GM19395 (cell line): ENCODE measurements around the gene UIMC1.

Experiments used
- ATAC-seq: cut with Tn5 transposase; IDR thresholded peaks from one replicate; pipeline ENCODE4 v1.9.1; 2021; ENCODE audit warnings: mild to moderate bottlenecking, moderate library complexity; ENCODE audit not compliant: unreplicated experiment

UIMC1 gene

DNA sequence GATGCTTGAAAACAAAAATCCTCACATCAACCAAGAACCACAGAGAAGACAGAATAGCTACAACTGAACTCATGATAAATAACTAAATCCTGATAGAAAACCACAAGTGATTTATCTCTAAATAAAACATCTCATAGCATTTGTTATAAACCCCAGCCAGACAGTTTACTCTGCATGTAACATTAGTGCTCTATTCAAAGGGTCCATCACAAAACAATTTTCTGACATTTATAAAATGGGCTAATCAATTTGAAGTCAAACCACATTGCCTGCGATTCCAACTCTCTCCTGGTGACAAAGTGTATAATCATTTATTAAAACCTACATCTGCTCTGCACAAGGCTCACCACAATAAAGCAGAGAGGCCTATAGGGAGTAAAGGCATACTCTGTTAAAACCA, 49.8 kb downstream of the UIMC1 start:
- ATAC-seq, result no peak

DNA sequence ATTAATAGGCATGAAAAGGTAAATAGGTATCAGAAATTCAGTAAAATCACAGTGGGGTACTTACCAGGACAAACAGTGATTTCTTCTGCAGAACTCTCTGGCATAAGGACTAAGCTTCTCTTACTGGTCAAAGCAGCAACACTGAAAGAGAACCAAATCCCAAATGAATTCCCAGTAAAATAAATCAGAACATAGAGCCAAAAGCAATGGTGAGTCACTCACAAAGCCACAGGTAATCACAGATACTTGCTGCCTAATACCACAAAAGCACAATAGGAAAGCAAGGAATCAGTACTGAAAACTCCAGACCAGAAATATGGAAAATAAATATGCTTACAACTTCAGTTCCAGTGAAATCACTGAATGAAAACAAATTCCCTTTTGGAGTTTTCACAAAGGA, 50.7 kb downstream of the UIMC1 start:
- no peak for ATAC-seq

DNA sequence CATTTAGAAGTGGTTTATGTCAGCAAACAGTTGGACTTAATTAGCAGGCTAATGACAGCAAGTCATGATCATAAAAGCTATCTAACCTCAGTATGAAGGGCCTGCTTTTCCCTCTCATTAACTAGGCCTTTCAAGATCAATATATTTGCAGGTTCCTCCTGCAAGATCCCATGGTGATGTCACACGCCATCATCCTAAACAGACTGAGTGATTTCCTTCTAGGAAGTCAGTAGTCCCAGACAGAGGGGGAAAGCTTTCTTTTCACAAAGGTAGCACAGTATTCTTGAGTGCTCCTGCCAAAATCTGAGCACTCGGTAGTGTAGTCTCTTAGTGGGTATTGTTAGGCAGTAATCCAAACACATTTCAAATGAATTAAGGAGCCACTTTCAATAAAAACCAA, 52.5 kb downstream of the UIMC1 start:
- no peak for ATAC-seq

GRCh38 chr5:176952531-176953193, 53.9 kb downstream of the UIMC1 start:
- ATAC-seq, result no peak

- ATAC-seq, result no peak
Measured at GRCh38 chr5:176948458-176948857, 58.1 kb downstream of the UIMC1 start.

GRCh38 chr5:176947847-176948246, 58.7 kb downstream of the UIMC1 start:
- no peak for ATAC-seq

GRCh38 chr5:176944268-176944667, 62.3 kb downstream of the UIMC1 start:
- no peak for ATAC-seq

- ATAC-seq, result no peak
Measured at GRCh38 chr5:176943816-176944215, 62.8 kb downstream of the UIMC1 start.

- no peak for ATAC-seq
Measured at GRCh38 chr5:176941951-176942350, 64.6 kb downstream of the UIMC1 start.

DNA sequence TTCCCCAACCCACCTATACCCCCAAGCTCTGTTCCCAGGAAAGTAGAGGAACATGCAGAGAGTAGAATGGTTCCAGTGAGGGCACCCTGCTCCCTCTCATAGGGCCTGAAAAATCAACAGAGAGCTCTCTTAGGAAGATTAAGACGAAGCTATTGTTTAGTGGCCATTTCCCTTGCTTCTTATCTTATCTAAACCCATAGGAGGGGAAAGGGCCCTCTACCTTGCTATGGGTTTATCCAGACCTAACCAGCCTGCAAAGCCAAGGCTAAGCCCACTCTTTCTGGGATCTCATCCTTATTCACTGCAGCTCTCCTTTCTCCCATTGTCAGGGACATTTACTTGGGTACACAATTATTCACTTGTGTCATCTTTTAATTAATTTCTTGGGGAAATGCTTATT, 68.1 kb downstream of the UIMC1 start:
- no peak for ATAC-seq

DNA sequence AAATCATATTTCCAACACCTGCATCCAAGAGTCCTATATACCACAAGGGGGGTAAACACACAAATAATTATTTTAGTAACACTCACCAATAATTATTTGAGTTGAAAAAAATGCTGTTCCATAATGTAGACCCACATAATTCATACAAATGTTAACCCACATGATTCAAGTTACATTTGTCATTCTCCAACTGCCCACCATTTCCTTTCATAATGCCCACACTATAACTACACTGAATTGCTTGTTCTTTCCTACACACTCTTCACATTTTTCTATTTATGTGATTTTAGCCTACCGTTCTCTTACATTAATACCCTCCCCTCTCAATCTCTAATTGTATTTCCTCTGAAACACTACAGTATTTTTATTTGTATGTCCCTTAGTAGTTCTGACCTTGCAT, 71.6 kb downstream of the UIMC1 start:
- no peak for ATAC-seq

DNA sequence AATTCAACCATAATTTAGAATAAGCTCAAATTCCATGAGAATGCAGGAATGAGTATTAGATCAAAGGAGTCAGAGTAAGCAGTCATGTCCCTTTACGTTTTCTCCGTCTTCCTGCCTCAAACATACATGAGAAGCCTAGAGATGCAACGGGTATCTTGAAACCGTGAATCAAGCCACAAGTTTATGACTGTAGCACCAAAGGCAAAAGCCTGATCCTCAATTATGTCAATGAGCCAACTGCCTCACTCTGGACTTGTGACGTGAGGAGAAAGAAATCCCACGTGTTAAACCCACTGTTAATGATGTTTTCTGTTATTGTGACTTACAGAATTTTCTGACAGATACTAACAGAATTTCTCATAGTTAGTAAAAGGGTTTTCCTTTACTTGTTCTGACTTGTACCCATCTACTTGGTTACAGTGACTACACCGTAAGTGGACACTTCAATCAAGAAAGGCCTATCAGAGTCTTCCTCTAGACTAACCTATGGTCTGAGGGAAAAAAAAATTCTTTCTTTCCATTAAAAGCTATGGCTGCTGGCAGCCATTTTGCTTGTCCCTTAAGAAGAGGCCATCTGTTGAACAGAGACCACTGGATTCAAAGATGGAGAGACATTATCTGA, 72.2 kb downstream of the UIMC1 start:
- no peak for ATAC-seq

GRCh38 chr5:176929654-176930053, 76.9 kb downstream of the UIMC1 start:
- no peak for ATAC-seq

- no peak for ATAC-seq
Measured at GRCh38 chr5:176927562-176927961, 79.0 kb downstream of the UIMC1 start.

DNA sequence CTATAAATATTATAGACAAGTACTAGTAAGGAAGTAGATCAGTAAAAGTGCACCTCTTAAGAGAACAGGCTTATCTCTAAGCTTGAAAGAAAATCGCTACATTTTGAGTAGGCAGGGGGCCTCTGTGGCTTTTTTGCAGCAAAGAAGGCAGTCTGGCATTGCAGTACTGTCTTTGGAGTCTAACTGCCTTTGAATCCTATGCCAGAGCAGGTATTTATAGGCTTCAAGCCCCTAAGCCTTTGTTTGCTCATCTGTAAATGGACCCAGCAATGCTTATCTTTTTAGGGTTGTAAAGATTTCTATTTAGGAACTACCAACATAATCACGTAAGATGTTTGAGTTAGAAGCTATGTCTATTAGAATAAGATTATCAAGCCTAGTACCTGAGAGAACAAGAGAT, 83.8 kb downstream of the UIMC1 start:
- no peak for ATAC-seq

DNA sequence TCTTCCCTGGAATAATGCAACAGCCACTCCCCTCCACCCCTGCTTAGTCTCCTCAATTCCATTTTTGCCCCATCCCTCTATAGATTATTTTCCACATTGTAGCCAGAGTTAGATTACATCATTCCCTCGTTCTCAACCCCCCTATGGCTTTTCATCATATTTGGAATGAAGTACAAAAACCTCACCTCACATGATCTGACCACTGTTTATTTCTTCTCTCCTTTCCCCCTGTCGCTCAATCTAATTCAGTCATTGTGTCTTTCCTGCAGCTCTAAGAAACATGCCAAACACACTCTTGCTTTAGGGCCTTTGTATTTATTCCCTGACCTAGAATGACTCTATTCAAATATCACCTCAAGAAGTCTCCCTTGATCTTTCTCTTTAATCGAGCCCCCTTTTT, 84.9 kb downstream of the UIMC1 start:
- no peak for ATAC-seq

GRCh38 chr5:176918613-176919012, 88.0 kb downstream of the UIMC1 start:
- ATAC-seq, result no peak

DNA sequence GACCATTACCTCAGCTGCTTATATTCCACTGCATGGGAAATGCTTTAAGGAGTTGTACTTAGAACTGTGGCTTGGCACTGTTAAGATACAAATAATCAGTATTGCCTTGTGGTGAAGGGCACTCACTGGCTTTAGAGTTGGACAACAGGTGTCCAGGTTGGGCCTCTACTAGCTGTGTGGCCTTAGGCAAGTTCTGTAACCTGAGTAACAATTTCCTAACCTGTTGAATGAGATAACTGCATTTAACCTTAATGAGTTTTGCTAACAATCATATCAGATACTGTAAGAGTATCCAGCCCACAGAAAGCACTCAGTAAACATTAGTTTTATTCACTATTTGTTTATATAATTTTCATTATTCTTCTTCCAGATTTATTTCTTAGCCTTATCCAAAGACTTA, 90.2 kb downstream of the UIMC1 start:
- no peak for ATAC-seq

DNA sequence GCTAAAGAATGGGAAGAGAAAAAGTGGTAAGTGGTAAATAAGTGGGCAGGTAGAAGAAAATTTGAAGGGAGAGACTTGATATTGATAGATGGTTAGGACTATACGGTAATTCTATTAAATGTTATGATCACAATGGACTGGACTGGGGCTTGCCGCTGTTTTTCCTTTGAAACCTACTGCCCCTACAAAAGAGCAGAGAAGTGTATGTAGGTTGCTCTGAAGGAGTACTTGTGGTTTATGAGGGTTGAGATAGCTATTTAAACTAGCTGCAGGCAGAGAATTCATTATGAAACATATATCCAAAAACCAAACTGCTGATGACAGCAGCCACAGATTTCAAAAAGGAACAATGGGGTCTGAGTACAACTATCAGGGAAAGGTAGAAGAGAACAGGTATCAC, 90.7 kb downstream of the UIMC1 start:
- ATAC-seq, result no peak

GRCh38 chr5:176912115-176912514, 94.5 kb downstream of the UIMC1 start:
- ATAC-seq, result no peak

DNA sequence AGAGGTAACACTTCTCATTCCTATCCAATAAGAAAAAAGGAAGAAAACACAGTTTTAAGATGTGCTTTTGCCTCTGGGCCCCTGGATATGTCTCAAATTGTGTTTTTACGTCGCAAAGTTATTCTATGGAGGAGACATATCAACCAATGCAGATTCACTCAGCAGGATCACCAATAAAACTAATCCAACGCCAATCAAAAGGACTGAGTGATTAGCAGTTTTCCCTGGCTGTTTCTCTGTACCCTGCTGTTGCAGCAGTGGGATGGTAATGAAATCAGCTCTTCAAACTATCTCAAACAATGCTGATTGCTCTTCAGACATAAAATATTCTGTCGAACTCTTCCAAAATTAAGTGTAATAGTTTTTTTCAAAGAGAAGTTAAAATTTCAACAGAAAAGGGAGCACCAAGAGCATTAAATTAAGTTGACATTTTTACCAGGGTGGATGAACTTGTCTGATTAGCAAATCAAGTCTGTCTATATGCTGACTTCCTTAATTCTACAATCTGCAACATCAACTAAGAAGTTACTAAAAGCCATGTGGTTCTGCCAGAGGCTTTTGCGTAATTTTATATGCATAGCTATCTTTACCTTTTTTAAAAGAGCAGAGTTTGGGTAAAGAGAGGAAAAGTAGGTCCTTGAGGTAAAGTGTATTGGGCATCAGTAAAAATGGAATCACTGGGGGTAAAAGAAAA, 97.8 kb downstream of the UIMC1 start:
- ATAC-seq, result no peak

DNA sequence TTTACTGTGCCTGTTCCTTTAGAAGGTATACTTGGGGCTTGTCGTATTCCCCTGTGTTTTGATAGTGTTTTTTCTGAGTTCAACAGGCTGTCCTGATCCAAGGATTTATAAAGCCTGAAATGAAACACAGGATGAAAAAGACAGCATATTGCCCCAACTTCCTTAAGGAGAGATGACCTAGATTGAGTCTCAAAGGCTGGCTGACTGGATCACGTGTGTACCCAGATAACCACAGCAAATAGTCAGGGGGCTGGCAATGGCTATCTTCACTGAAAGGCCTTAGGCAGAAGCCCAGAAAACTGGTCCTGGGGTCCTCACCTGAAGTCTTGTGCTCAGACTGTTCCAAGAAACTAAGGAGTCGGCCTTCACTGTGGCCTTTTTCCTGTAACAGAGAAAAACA, 99.8 kb downstream of the UIMC1 start:
- no peak for ATAC-seq
